HG03159 (cell line): ENCODE results near the gene ASB9.
"Not testable (repeated sequence)": the region's sequence is repeated elsewhere in the genome, so short reads cannot be mapped to it uniquely, and the experiment has no call there.

Experiments used
- ATAC-seq: cut with Tn5 transposase; IDR thresholded peaks from one replicate; pipeline ENCODE4 v1.9.1; 2021; ENCODE audit warnings: mild to moderate bottlenecking, moderate library complexity; ENCODE audit not compliant: unreplicated experiment

The ASB9 gene, protein sequence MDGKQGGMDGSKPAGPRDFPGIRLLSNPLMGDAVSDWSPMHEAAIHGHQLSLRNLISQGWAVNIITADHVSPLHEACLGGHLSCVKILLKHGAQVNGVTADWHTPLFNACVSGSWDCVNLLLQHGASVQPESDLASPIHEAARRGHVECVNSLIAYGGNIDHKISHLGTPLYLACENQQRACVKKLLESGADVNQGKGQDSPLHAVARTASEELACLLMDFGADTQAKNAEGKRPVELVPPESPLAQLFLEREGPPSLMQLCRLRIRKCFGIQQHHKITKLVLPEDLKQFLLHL

GRCh38 chrX:15269618-15270521 lies at the start of gene ASB9:
TSS of gene ASB9 (minus strand) at chrX:15270083. CDS start at chrX:15269874, 209 bp downstream.
- no peak for ATAC-seq

DNA sequence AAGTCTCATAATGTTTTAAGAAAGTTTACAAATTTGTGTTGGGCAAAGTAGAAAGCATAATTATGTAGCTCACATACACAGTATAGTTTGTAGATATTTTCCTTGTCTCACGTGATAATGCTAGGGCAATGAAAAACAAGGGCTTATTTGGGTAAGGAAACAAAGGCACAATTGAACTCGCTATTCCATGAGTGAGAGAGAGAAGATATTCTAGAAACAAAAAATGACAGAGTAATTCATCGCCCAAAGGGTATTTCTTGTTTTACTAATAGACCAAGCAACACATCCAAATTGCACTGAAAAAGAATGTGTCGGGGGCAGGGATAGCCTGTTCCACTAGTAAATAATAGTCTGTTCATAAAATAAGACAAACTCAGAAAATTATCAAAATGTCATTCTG lies 49.2 kb upstream of the ASB9 start:
- no peak for ATAC-seq

DNA sequence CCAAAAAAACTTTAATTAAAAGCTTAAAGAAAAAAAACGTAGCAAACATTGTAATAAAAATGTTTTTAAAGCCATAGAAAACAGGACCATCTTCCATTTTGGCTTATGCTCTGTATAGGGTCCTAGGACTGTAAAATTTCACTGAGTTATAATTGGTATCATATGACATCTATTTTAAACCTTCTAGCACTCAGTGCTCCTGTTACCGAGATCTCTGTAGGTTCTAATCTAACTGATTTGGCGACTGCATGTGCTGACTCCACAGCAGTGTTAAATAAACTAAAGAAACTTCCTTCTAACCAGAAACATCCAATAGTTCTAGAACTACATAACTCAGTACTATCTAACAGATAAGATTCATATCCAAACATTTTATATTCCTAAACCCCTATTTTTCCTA lies 45.6 kb upstream of the ASB9 start, which contains the start of gene ASB11:
Gene ASB11, minus strand, starts transcription at position 132 of the 400 bp plus-strand sequence. Its CDS starts 35 bp downstream, at position 97.
- no peak for ATAC-seq

- ATAC-seq: no peak
Observed at GRCh38 chrX:15314472-15314871, 44.6 kb upstream of the ASB9 start.

DNA sequence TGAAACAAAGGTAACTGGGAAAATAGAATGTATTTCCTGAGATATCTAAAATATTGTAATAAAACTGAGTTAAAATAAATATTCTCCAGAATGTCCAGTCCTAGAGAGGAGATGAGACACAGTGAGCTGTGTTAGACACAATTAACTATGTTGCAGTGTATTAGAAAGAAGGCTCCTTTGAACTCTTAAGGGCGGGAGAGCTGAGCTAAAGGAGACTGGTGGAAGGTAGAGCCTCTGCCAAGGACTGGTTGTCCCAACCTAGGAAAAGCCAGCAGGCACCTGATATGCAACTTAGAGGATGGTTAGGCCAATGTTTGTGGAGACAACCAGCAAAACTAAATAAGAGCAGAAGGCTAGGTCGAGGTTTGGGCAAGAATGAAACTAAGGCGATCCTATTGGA lies 41.2 kb upstream of the ASB9 start:
- no peak for ATAC-seq

- no peak for ATAC-seq
Observed at GRCh38 chrX:15310117-15310516, 40.2 kb upstream of the ASB9 start.

DNA sequence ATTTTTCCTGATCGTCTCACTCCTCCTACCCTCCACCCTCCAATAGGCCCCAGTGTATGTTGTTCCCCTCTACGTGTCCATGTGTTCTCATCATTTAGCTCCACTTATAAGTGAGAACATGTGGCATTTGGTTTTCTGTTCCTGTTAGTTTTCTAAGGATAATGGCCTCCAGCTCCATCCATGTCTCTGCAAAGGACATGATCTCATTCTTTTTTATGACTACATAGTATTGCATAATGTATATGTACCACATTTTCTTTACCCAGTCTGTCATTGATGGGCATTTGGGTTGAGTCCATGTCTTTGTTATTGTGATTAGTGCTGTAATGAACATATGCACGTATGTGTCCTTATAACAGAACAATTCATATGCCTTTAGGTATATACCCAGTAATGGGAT lies 36.0 kb upstream of the ASB9 start:
- ATAC-seq: not testable (repeated sequence)

GRCh38 chrX:15301924-15302323 lies 32.0 kb upstream of the ASB9 start:
- ATAC-seq: no peak

GRCh38 chrX:15299941-15300851 lies 30.3 kb upstream of the ASB9 start:
- ATAC-seq: no peak

- ATAC-seq: no peak
Observed at GRCh38 chrX:15298780-15299179, 28.9 kb upstream of the ASB9 start.

- no peak for ATAC-seq
Observed at GRCh38 chrX:15298201-15298600, 28.3 kb upstream of the ASB9 start.

DNA sequence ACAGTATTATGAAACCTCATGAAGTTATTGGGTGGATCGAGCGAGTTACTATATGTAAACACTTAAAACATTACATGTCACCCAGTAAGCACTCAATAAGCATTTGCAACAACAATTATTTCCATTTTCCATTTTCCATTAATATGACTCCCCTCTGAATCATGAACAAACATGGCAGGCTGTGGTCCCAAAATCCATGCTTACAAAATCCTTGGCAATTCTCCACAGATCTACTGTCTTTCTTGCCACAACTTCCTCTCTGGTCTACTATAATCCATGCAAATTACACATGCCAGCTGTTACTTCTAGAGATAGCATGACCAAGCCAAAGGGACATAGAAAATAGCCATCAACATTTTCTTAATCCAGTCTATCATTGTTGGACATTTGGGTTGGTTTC lies 23.6 kb upstream of the ASB9 start:
- ATAC-seq: no peak

GRCh38 chrX:15292861-15293260 lies 23.0 kb upstream of the ASB9 start:
- ATAC-seq: no peak

GRCh38 chrX:15277604-15278003 lies 7.7 kb upstream of the ASB9 start:
- ATAC-seq: no peak

GRCh38 chrX:15274946-15275345 lies 5.1 kb upstream of the ASB9 start:
- no peak for ATAC-seq

GRCh38 chrX:15273275-15273674 lies 3.4 kb upstream of the ASB9 start:
- ATAC-seq: not testable (repeated sequence)

- no peak for ATAC-seq
Observed at GRCh38 chrX:15271757-15272156, 1.9 kb upstream of the ASB9 start.

DNA sequence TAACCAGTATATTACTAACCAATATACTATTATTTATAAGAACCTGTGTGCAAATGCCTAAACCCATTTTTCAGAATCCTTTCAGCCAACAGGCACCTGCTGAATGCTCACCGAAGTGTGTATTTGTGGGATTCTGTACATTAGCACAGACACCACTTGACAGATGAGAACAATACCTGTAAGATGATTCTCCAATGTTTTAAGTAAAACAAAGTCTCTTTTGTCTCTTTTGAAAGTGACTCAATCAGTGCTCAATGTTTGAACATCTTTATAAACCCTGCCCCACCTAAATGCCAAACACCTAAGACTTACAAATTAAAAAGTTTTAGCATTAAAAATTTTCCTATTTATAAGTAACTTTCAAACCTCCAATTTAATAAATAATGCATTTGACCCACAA lies 763 bp downstream of the ASB9 start:
- ATAC-seq: no peak

DNA sequence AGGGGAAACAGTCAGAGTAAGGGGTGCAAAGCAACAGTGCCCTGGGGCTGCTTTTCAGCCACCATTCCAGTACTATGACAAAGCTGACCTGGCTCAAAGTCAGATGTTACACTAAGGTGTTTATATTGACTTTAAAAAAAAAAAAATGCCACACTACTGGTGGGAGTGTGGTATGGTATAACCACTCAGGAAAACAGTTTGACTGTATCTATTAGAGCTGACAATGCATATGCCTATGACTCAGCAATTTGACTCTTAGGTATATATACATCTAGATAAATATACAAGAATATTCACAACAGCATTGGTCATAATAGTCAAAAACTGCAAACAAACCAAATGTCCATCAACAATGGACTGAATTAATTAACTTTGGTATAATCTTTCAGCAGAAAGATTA lies 15.0 kb downstream of the ASB9 start:
- no peak for ATAC-seq

- ATAC-seq: no peak
Observed at GRCh38 chrX:15245896-15246295, 24.0 kb downstream of the ASB9 start.

DNA sequence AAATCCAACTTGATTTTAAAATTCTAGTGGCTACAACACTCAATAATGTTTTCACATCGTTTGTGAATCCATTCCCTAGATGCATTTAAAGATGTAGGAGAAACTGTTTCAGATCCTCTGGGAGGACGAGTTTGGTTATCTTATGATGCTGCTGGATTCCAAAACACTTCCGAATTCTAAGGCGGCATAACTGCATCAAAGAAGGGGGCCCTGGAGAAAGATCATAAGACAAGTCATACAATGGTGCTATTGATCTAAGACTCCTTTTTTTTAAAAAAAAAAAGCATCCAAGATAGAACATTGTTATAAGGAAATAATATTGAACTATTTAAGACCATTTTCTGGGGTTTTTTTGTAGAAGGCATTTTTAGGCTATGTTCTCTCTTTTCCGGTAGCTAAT lies 25.5 kb downstream of the ASB9 start:
- no peak for ATAC-seq
